ENCODE data around the gene ZNF644.
"Not testable (repeated sequence)": the region's sequence is repeated elsewhere in the genome, so short reads cannot be mapped to it uniquely, and the experiment has no call there.

ZNF644 gene

DNA sequence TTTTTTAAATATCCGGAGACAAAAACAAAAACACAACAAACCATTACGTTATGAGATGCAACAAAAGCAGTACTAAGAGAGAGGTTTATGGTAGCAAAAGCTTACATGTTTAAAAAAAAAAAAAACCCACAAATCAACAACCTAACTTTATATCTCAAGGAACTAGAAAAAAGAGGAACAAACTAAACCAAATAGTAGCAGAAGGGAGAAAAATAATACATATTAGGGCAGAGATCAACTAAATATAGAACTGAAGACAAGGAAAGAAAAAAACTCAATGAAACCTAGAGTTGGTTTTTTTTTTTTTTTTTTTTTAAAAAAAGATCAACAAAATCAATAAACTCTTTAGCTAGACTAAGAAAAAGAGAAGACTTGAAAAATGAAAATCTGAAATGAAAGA is 34.9 kb downstream of the ZNF644 start:
- no peak for DNase-seq (ENCODE audit: low read depth)

DNA sequence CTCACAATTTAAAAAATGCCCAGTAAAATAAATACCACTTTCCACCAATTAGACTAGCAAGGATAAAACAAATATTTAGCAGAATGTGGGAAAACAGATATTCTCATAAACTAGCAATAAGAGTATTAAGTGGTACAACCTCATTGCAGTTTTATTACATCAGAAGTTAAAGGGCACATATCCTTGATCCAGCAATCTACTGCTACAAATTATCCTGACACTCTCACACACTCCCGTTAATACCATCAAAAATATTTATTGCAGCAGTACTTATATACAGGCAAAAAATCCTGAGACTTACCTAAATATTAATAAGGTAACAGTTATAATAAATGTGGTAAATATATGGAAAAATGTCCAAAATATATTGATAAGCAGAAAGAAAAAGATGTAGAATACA is 44.3 kb downstream of the ZNF644 start:
- DNase-seq (ENCODE audit: low read depth), result no peak

DNA sequence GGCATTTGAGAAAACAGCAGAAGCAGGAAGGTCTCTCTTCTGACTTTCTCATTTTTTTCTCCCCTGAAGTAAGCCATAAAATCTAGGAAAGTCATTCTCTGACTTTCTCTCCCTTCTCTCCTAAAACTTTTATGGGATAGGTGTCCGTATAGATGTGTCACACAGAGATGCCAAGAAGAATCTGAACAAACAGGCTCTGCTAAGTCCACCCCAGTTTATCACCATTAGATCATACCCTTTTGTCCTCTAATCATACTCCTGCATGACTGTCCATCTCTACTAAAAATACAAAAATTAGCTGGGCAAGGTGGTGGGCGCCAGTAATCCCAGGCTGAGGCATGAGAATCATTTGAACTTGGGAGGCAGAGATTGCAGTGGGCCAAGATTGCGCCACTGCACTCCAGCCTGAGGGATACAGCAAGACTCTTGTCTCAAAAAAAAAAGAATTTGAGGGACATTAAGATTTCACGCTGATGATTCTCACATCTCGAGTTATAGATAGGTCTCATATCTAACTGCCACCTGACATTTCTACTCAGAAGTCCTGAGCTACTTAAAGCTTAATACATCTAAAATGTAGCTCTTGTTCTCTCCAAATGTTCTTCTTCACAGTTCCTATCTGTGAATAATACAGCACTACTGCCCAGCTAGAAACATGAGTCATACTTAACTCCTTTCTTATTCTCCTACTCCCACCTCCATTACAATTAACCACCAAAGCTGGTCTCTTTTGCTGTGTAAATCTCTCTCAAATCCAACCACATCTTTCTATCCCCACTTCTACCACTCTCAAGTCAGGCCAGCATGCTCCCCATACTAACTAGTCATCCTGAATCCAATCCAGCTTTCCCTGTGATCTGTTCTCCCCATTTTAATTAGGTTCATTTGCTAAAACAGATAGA is 47.7 kb downstream of the ZNF644 start:
- no peak for DNase-seq (ENCODE audit: low read depth)

DNA sequence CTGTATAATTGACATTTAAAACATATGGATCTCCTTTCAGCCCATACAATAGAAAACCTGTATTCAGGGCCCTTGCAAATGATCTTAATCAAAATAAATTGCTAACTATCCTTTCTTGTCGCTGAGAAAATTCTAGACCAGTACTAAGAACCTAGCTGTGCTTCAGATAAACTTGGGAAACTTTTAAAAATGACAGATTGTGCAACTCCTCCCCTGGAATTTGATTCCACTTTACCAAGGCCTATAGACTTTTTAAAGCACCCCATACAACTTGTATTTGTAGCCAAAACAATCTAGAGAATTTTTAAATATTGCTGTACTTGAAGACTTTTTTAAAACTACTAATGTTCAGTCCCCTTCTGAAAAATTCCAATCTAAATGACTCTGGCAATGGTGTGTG is 51.6 kb downstream of the ZNF644 start:
- DNase-seq (ENCODE audit: low read depth), result no peak

DNA sequence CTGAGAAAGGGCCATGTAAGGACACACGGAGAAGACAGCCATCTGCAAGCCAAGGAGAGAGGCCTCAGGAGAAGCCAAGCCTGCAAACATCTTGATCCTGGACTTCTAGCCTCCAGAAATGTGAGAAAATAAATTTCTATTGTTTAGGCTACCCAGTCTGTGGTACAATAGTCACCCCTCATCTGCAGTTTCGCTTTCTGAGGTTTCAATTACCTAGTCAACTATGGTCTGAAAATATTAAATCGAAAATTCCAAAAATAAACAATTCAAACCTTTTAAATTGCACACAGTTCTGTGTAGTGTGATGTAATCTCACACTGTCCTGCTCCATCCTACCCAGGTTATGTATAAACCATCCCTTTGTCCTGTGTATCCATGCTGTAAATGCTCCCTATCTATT is 52.6 kb downstream of the ZNF644 start:
- no peak for DNase-seq (ENCODE audit: low read depth)

DNA sequence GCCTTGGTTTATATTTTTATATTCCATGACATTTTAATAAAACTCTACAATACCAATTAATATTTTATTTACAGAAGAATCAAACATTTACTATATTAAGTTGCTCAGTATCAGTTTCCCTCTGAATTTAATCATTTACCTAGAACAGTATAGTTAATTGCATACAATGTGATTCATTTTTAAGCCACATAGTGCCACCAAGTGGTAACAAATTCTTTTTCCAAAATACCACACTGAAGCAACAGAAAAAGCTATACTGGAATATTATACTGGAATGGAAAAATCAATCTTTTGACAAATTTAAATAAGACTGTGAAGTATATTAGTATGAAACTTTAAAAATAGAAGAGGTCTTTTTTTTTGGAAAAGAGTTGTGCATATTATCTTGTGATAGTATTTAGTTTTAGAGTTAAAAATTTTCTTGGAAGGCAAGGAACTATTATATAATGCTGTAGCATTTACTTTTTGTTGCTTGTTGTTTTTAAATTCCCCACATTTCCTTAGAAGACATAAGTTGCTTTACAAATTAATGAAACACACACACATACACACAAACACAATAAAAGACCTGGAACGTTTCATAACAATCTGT is 57.3 kb downstream of the ZNF644 start:
- no peak for DNase-seq (ENCODE audit: low read depth)

DNA sequence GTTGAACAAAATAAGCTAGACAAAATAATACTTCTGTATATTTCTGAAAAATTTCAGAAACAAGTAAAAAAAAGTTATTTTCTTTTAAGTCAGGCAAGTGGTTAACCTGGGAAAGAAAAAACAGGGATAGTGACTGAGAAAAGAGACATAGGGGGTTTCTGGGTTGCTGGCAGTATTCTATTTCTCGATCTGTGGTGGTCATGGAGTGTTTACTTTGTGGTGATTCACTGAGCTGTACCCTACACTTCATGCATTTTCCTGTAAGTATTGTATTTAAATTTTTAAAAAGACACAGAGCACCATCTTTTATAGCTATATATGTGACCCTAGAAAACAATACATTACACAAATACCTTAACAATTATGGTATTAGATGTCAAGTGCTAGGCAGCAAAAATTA is 58.2 kb downstream of the ZNF644 start:
- no peak for DNase-seq (ENCODE audit: low read depth)

DNA sequence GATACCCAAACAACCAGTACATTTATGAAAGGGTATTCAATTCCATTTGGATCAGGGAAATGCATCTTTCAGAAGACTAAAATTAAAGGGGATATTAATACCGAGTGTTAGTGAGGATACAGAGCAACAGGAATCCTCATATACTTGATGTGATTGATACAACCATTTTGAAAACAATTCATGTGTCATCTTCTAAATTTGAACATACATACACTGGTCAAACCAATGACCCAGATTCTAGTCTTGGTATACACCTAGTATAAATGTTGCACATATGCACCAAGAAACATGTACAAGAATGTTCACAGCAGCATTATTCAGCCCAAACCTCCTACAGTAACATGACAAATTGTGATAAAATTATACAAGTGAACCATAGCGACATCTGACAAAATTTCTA is 58.6 kb downstream of the ZNF644 start:
- no peak for DNase-seq (ENCODE audit: low read depth)

DNA sequence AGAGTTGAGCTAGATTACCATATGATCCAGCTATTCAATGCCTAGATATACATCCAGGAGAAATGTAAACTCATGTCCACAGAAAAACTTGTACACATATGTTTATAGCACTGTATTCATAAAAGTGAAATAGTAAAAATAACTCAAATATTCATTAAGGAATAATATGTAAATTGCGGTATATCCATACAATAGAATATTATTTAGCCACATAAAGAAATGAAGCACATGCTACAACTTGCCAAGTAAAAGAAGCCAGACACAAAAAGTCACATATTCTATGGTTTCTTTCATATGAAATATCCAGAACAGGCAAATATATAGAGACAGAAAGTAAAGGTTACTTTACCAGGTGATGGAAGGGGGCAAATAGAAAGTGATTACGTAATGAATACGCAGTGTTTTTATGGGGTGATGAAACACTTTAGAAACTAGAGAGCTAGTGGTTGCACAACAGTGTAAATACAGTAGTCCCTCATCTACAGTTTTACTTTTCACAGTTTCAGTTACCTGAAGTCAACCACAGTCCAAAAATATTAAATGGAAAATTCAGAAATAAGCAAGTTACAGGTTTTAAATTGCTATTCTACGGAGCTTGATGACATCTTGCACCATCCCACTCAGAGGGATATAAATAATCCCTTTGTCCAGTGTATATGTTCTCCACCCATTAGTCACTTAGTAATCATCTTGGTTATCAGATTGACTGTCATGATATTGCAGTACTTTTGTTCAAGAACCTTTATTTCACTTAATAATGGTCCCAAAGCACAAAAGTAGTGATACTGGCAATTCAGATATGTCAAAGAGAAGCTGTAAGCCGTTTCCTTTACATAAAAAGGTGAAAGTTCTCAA is 62.3 kb downstream of the ZNF644 start:
- DNase-seq (ENCODE audit: low read depth), result no peak

DNA sequence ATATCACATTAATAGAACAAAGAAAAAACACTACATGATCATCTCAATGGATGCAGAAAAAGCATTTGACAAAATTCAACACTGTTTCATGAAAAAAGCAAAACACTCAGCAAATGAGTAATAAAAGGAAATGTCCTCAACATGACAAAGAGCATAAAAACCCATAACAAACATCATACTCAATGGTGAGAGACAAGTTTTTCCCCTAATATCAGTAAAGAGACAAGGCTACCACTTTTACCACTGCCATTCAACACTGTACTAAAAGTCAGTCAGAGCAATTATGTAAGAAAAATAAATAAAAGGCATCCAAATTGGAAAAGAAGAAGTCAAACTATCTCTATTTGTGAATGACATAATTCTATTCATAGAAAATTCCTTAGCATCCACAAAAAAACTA is 64.3 kb downstream of the ZNF644 start:
- no peak for DNase-seq (ENCODE audit: low read depth)

DNA sequence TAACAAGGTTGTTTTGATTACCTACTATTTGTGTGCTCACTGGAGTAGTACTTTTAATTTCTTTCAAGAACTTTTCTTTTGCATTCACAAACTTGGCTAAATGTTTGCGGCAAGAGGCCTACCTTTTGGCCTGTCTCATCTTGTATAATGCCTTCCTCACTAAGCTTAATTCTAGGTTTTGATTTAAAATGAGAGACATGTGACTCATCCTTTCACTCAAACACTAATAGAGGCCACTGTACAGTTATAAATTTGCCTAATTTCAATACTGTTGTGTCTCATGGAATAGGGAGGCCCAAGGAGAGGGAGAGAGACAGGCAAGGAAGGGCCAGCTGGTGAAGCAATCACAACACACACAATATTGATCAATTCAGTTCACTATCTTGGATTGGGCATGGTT is 66.1 kb downstream of the ZNF644 start:
- no peak for DNase-seq (ENCODE audit: low read depth)

DNA sequence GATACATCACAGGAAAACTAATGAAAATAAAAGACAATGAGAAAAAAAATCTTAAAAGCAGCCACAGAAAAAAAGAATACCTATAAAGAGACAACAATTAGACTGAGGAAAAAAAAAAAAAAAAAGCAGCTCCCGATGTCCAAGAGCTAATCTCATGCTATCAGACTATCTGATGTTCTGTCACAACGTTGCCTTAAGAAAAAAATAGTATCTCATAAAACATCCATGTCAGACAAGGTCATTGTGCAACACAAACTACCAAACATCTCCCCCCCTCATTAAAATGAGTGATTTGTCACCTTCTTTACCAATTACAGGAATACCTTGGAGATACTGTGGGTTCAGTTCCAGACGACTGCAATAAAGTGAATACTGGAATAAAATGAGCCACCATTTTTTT is 68.9 kb downstream of the ZNF644 start:
- no peak for DNase-seq (ENCODE audit: low read depth)

DNA sequence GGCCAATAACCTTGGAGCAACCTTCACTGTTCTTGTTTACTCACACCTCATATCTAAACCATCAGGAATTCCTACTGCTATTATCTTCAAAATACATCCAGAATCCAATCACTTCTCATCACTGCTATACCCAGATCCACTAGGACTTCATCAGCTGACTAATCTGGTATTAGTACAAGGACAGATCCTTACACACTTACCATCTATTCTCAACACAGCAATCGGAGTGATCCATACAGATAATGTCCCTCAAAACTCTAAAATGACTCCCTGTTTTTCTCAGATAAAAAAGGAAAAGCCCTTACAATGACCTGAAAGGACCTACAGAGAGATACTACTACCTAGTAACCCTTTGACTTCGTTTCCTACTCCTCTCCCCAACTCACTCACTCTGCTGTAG is 70.8 kb downstream of the ZNF644 start:
- no peak for DNase-seq (ENCODE audit: low read depth)

DNA sequence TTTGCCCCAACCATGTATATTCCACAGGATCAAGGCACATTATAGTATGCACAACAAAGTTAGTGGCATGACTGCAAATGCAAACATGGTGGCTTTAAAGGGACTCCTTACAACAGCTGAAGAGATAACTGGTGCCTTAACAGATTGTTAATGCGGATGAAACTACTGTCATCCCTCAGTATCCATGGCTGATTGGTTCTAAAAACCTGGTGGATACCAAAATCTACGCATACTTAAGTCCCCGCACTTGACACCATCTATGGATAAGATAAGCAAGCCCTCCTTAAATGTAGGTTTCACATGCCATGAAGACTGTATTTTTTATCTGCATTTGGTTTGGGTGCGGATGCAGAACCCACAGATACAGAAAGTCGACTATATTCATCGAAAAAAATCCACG is 73.5 kb downstream of the ZNF644 start:
- DNase-seq (ENCODE audit: low read depth), result no peak

DNA sequence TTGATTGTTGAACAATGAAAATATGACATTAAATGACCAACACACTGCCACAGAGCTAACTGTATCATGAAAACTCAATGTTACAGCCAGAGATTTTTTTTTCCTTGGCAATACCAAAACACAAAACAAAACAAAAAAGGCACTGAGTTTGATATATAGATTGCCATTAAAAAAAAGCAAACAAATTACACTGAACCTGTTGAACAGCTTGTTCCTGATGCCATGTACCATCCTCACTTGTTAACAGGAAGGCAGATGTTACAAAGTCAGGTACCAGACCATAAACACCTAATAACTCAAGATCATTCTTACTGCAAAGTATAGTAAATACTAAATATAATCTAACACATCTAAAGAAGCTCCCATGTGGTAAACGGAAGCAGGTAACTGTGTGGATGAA is 75.2 kb downstream of the ZNF644 start:
- no peak for DNase-seq (ENCODE audit: low read depth)

DNA sequence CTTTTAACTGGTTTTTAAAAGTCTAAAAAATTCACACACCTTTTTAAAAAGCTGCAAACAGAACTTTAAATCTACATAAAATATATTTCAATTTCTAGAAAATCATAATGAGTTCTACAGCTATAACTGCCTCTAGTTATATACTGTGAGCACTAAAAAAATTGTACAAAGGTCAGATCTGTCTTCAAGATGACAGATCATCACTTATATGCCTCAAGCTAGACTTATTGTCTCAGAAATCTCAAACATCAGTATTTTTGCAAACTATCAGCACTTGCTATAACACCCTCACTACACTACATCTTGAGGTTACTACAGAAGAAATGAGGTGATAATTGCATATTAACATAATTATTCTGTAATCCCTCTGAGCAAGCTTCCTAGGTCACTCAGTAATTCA is 76.5 kb downstream of the ZNF644 start:
- no peak for DNase-seq (ENCODE audit: low read depth)

DNA sequence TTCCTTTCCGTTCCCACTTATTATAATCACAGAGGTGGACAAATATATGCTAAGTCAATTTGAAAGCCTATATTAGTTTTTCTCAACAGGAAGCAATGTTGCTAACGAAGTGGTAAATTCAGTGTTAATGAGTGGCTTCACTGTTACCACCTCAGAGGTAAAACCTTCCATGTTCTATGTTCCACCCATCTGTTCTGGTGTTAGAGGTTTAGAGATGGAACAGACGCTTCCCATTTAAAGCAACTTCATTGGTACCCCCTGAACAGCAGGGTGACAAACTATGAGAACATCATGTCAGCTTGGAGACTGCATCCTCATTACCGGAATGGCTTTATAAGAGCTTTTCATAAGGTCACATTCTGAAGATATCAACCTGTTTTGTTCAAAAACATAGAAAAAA is 77.9 kb downstream of the ZNF644 start:
- no peak for DNase-seq (ENCODE audit: low read depth)

DNA sequence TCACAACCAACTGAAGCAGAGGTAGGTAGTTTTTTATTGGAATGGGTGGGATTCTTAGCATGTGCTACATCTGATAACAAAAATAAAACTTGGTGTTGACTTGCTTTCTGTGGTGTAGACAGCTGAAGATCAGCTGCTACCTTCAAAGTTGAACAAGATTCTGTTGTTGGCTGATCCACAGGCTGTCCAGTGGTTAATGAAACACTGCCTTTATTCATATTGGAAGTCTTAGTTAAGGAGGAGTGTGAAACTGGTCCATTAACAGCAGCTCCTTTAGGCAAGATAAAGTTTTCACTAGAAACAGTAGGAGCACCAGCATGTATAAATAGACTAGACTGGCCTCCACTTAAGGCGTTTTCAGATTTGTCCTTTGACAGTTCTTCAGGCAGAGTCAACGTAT is 81.1 kb downstream of the ZNF644 start:
- DNase-seq (ENCODE audit: low read depth), result no peak

DNA sequence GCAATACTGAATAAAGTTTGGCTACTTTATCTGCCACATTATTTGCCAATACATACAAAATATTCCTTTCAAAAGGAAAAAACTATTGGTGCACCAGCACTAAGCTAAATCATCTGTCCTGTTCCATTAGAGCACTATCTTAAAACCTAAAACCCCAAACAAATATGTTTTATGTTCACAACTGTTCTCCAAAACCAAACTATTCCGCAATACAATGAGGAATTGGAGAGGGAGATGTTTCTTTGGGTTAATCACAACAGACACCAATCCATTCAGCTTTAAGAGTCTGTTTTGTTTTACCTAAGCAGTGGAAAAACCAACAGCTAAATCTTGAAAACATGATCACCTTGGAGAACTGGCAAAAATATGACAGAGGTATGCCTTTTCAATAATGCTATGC is 85.1 kb downstream of the ZNF644 start:
- no peak for DNase-seq (ENCODE audit: low read depth)

DNA sequence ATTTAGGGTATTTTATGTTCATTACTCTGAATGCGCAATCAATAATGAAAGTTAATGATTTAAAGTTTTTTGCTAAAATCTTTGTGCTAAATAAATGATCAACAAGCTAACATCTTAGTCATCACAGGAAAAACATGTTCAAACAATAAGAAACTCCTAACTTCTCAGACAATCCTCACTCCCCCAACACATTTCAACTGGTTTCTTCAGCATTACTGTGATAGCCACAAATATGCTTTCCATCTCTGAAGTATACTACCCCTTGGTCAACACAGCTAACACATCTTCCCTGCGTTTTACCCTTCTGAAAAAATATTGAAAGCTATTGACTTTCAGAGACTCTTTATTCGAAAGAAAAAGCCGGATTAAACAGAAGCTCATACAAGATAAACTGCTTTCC is 85.8 kb downstream of the ZNF644 start:
- no peak for DNase-seq (ENCODE audit: low read depth)

DNA sequence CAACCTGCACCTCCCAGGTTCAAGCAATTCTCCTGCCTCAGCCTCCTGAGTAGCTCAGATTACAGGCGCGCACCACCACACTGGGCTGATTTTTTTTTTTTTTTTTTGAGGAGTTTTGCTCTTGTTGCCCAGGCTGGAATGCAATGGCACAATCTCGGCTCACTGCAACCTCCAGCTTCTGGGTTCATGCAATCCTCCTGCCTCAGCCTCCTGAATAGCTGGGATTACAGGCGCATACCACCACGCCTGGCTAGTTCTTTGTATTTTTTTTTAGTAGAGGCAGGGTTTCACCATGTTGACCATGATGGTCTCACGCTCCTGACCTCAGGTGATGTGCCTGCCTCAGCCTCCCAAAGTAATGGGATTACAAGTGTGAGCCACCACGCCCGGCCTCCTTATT is 93.6 kb downstream of the ZNF644 start:
- not testable (repeated sequence) for DNase-seq (ENCODE audit: low read depth)

DNA sequence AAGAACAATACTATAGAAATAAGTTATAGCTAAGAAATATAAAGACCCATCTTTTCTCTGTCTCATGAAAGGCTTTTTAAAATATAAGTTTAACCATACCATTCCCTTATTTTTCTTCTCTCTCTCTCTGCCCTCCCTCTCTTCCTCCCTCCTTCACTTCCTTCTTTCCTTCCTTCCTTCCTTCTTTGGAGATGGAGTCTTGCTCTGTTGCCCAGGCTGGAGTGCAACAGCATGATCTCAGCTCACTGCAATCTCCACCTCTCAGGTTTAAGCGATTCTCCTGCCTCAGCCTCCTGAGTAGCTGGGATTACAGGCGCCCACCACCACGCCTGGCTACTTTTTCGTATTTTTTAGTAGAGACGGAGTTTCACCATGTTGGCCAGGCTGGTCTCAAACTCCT is 94.2 kb downstream of the ZNF644 start:
- not testable (repeated sequence) for DNase-seq (ENCODE audit: low read depth)

DNA sequence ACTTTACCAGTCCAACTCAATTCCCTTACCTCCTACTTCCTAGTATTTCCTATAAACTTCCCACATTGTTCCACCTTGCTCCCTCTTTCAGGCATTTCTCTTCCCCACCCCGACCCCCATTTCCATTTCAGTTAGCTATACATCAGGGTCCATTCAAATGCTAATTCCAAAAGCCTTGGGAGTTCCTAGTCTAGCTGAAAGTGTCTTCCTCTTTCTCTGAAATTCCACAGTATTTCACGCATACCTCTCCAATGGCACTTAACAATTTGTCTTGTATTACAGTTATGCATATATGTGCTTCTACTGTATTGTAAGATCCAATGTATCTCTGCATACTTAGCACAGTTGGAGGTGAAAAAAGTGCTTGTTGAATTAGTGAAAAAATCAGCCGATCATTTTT is 94.9 kb downstream of the ZNF644 start:
- no peak for DNase-seq (ENCODE audit: low read depth)
